SK-N-SH (cell line): Measurements from ENCODE around the gene RBBP9. TPM values are rescaled to one million over a fixed set of nuclear protein-coding genes. Genes with fewer than 3 reads are reported as not detected.
A peak's percentile ranks its signal among the peaks of the same experiment; 100 is the strongest.

Experiments
- CTCF ChIA-PET: fragments of 300-600, 350-600 bp; formaldehyde crosslinking; extraction: SDS; loops from one replicate; lab custom pipeline; 2021; lab: Yijun Ruan, JAX
- POLR2A ChIA-PET: fragments of 350-600 bp; sonication (Branson Sonifier 250); formaldehyde crosslinking; extraction: SDS; loops from one replicate; lab custom pipeline; 2020; ENCODE audit warnings: antibody characterized with exemption, inconsistent platforms; lab: Yijun Ruan, JAX
- DNase-seq: peaks from one replicate; pipeline ENCODE4 v3.0.0; 2012
- H2AFZ ChIP-seq: fragments of 200-600 bp; sonication (generic); 2 replicates; pipeline ENCODE4 v1.8.1; 2016; ENCODE audit warnings: antibody characterized with exemption, mild to moderate bottlenecking, low read depth
- H3F3A ChIP-seq: fragments of 200-600 bp; sonication (generic); replicated peaks from 2 replicates; pipeline ENCODE3; 2016; ENCODE audit warnings: antibody characterized with exemption, mild to moderate bottlenecking; ENCODE audit not compliant: insufficient read depth
- H3K27ac ChIP-seq, 2 experiments: fragments of 200-500 bp in 1 of 2; fragments of 200-600 bp in 1 of 2; sonication (Bioruptor generic) in 1 of 2; sonication (generic), shearing (Covaris generic) in 1 of 2; 2 replicates each; pipeline versions ENCODE4 v1.5.1 to v1.6.1; 2014 to 2016; ENCODE audit warnings: low read depth in 2 of 2, inconsistent platforms in 1 of 2, low read length in 1 of 2, mild to moderate bottlenecking in 1 of 2, mixed read lengths in 1 of 2
- H3K27me3 ChIP-seq: fragments of 200-600 bp; sonication (generic), shearing (Covaris generic); 2 replicates; pipeline ENCODE4 v1.6.1; 2016; ENCODE audit warnings: mixed run types; ENCODE audit not compliant: insufficient read depth
- H3K36me3 ChIP-seq, 2 experiments: fragments of 200-500 bp in 1 of 2; fragments of 200-600 bp in 1 of 2; sonication (Bioruptor generic) in 1 of 2; sonication (generic) in 1 of 2; replicated peaks in 1 of 2; 2 replicates each; pipeline versions ENCODE3 to v1.5.1; 2014 to 2016; ENCODE audit warnings: low read length in 1 of 2, mild to moderate bottlenecking in 1 of 2; ENCODE audit not compliant: insufficient read depth in 2 of 2, control insufficient read depth in 1 of 2
- H3K4me1 ChIP-seq, 2 experiments: fragments of 200-500 bp in 1 of 2; fragments of 200-600 bp in 1 of 2; sonication (Bioruptor generic) in 1 of 2; sonication (generic), shearing (Covaris generic) in 1 of 2; 2 replicates each; pipeline versions ENCODE4 v1.5.1 to v1.6.1; 2014 to 2016; ENCODE audit warnings: low read depth in 1 of 2, low read length in 1 of 2, mixed run types in 1 of 2; ENCODE audit not compliant: insufficient read depth in 2 of 2, control insufficient read depth in 1 of 2
- H3K4me2 ChIP-seq: fragments of 200-600 bp; sonication (generic), shearing (Covaris generic); 2 replicates; pipeline ENCODE4 v1.6.1; 2017; ENCODE audit warnings: mixed run types
- H3K4me3 ChIP-seq, 2 experiments: fragments of 200-500 bp in 1 of 2; fragments of 200-600 bp in 1 of 2; sonication (Bioruptor generic) in 1 of 2; sonication (generic), shearing (Covaris generic) in 1 of 2; 2 replicates each; pipeline versions ENCODE4 v1.5.1 to v1.8.1; 2014 to 2016; ENCODE audit warnings: low read depth in 2 of 2, inconsistent platforms in 1 of 2, low read length in 1 of 2, mild to moderate bottlenecking in 1 of 2, mixed read lengths in 1 of 2, moderate library complexity in 1 of 2
- H3K79me2 ChIP-seq: fragments of 200-600 bp; sonication (generic); 2 replicates; pipeline ENCODE4 v1.8.1; 2017; ENCODE audit warnings: mild to moderate bottlenecking; ENCODE audit not compliant: insufficient read depth
- H3K9ac ChIP-seq: fragments of 200-600 bp; sonication (generic); 2 replicates; pipeline ENCODE4 v1.6.1; 2017; ENCODE audit warnings: mixed run types
- H3K9me2 ChIP-seq: fragments of 200-600 bp; sonication (generic); 2 replicates; pipeline ENCODE4 v1.6.1; 2017; ENCODE audit warnings: mixed run types
- H3K9me3 ChIP-seq: fragments of 200-600 bp; sonication (generic); 2 replicates; pipeline ENCODE4 v1.6.1; 2017; ENCODE audit warnings: mixed run types, mild to moderate bottlenecking, moderate library complexity
- H4K20me1 ChIP-seq: fragments of 200-600 bp; sonication (generic); 2 replicates; pipeline ENCODE4 v1.6.1; 2017; ENCODE audit warnings: mild to moderate bottlenecking, mixed run types; ENCODE audit not compliant: insufficient read depth
- CHD2 ChIP-seq: fragments of 150-350 bp; IDR thresholded peaks from 2 replicates; pipeline ENCODE4 v1.6.1; 2018; ENCODE audit warnings: low read length; ENCODE audit not compliant: partially characterized antibody
- FOSL2 ChIP-seq: IDR thresholded peaks from 2 replicates; pipeline ENCODE4 v1.4.0; 2012; ENCODE audit warnings: low read depth, mild to moderate bottlenecking, moderate library complexity, borderline replicate concordance
- FOXJ3 ChIP-seq: sonication (generic); formaldehyde crosslinking; IDR thresholded peaks from 2 replicates; pipeline ENCODE4 v1.5.1; 2020; ENCODE audit warnings: mild to moderate bottlenecking, missing genetic modification reagents
- FOXM1 ChIP-seq: IDR thresholded peaks from 2 replicates; pipeline ENCODE4 v1.4.0; 2012; ENCODE audit warnings: low read depth, mild to moderate bottlenecking
- GABPA ChIP-seq: IDR thresholded peaks from 2 replicates; pipeline ENCODE4 v1.4.0; 2012; ENCODE audit warnings: low read depth, mild to moderate bottlenecking
- JUND ChIP-seq: IDR thresholded peaks from 2 replicates; pipeline ENCODE4 v1.4.0; 2012
- MXI1 ChIP-seq: IDR thresholded peaks from 2 replicates; pipeline ENCODE4 v1.6.1; 2012; ENCODE audit warnings: mild to moderate bottlenecking, low read depth, low read length, improper control_type of control experiment
- RCOR1 ChIP-seq: fragments of 150-350 bp; IDR thresholded peaks from 2 replicates; pipeline ENCODE4 v1.6.1; 2017; ENCODE audit warnings: antibody characterized with exemption, low read length
- REST ChIP-seq: IDR thresholded peaks from 2 replicates; pipeline ENCODE4 v1.6.1; 2012; ENCODE audit warnings: mild to moderate bottlenecking, low read depth, low read length, moderate library complexity
- SMC3 ChIP-seq: IDR thresholded peaks from 2 replicates; pipeline ENCODE4 v1.6.1; 2012; ENCODE audit warnings: low read depth, low read length, improper control_type of control experiment
- TCF12 ChIP-seq: IDR thresholded peaks from 2 replicates; pipeline ENCODE4 v1.4.0; 2012
- USF1 ChIP-seq: IDR thresholded peaks from 2 replicates; pipeline ENCODE4 v1.4.0; 2012; ENCODE audit warnings: low read depth, borderline replicate concordance
- WGBS: methylation state at CpG from one replicate; pipeline ENCODE4 v1.1.6; 2017; ENCODE audit warnings: low lambda C conversion rate; 5-methylcytosine and 5-hydroxymethylcytosine counted together
- polyA plus RNA-seq, 3 experiments: library from polyadenylated mRNA; depleted of rRNA; stranded (reverse); fragments of >200 nt; gene quantifications; 2 replicates each; pipeline ENCODE4 v1.2.3, GENCODE V29; 2012
- TF ChIP-seq, protein P1 (sequence below): IDR thresholded peaks from 2 replicates; pipeline ENCODE4; 2012

Gene RBBP9
- polyA plus RNA-seq, 1 of the 3 experiments (the other 2 are of a cell fraction): 7.5 TPM

DNA sequence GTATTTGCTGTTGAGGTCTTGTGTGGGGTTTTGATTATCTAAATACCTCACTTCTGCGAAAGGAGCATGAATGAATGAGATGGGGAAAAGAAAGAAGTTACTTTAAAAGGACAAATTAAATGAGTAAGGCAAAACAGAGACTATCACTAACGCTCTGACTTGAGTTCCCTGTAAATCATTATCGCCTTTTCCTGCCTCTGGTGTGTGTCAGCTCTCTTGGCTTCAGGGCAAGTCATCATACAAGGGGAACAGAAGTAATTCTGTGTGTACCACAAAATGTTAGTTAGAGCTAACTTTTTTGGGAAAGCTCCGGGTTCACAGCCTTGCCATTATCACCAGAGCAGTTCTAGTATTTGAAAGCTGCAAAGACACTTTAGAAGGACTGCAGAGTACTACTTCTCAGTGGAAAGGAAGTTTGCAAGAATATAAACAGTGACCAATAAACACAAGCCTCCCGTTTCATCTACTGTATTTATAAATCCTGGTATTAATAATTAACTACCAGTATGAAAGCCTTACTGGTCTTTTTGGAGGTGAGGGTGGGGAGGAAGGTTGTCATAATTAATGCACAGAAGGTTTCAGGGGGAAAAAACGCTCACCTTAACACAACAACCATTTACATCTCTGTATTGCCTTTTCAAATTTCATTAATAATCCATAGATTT is 31.4 kb downstream of the RBBP9 start:
- ChIA-PET CTCF (interaction anchor here (0.6 to 1.0 kb wide), 2 partner anchors 50 to 1665 kb away, joined by 3 to 4 read pairs; no protein-coding TSS in a partner anchor), POLR2A (interaction anchor here (1.4 to 1.8 kb wide), 3 partner anchors 56 to 1587 kb away, joined by 3 to 9 read pairs (median 3); partner anchors contain the start of genes CFAP61, CRNKL1 and ZNF133)
- TF ChIP-seq SMC3: no peak
- no peak for TF ChIP-seq GABPA
- no peak for TF ChIP-seq JUND
- H3F3A ChIP-seq: no peaks in the 10 kb centered on the region
- H3K27me3 ChIP-seq: no peaks in the 10 kb centered on the region
- H3K79me2 ChIP-seq: peaks cover 34% of the 10 kb centered on the region
- no peak for DNase-seq
- no peaks in the 10 kb centered on the region for H3K9me2 ChIP-seq
- peak overlapping the region; percentile 90; the same call in 1 of the 2 replicates for H3K9ac ChIP-seq
- H3K4me2 ChIP-seq: peak overlapping the region; percentile 84
- H2AFZ ChIP-seq: peak overlapping the region; percentile 85; the same call in 1 of the 2 replicates
- H3K27ac ChIP-seq: peak overlapping the region; percentile 96; a peak in 2 of 4 replicates
- no peaks in the 10 kb centered on the region for H3K9me3 ChIP-seq
- H3K4me1 ChIP-seq: peaks cover 0 to 7% of the 10 kb centered on the region in 2 experiments; a peak in 2 of 4 replicates
- peak overlapping the region; percentile 94 for H3K4me3 ChIP-seq
- 43% methylated on average over 6 of the region's 6 CpGs for WGBS
- no peaks in the 10 kb centered on the region for H4K20me1 ChIP-seq
- peaks cover 7 to 9% of the 10 kb centered on the region in 2 experiments for H3K36me3 ChIP-seq

DNA sequence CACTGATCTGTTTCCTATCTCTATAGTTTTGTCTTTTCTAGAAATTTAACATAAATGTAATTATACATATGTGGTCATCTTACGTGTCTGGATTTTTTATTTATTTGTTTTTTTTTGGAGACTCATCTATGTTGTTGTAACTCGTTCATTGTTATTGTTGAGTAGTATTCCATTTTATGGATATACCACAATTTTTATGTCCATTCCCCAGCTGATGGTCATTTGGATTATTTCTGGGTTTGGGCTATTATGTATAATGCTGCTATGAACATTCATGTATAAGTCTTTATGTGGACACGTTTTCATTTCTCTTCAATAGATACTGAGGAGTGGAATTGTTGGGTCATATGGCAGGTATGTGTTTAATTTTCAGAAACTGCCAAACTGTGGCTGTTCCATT is 40.4 kb downstream of the RBBP9 start:
- no peak for DNase-seq
- H3F3A ChIP-seq: no peaks in the 10 kb centered on the region
- no peaks in the 10 kb centered on the region for H3K9me3 ChIP-seq
- H3K9ac ChIP-seq: no peak overlapping the region
- WGBS: 81% methylated on average over 3 of the region's 3 CpGs
- H3K27me3 ChIP-seq: no peaks in the 10 kb centered on the region
- H3K4me2 ChIP-seq: no peak overlapping the region
- H3K36me3 ChIP-seq: no peaks in the 10 kb centered on the region
- no peak overlapping the region for H3K27ac ChIP-seq
- H3K79me2 ChIP-seq: no peaks in the 10 kb centered on the region
- H3K4me1 ChIP-seq: no peaks in the 10 kb centered on the region
- H3K4me3 ChIP-seq: no peak overlapping the region
- POLR2A ChIA-PET: no interaction called here
- no peaks in the 10 kb centered on the region for H4K20me1 ChIP-seq
- no peaks in the 10 kb centered on the region for H3K9me2 ChIP-seq
- H2AFZ ChIP-seq: no peak overlapping the region
- no peak for TF ChIP-seq GABPA
- no peak for TF ChIP-seq FOXM1
- no peak for TF ChIP-seq FOSL2
- TF ChIP-seq CHD2: no peak
- no peak for TF ChIP-seq RCOR1
- TF ChIP-seq MXI1: no peak
- TF ChIP-seq TCF12: no peak
- no peak for TF ChIP-seq USF1
- no peak for TF ChIP-seq REST
- TF ChIP-seq, protein P1, sequence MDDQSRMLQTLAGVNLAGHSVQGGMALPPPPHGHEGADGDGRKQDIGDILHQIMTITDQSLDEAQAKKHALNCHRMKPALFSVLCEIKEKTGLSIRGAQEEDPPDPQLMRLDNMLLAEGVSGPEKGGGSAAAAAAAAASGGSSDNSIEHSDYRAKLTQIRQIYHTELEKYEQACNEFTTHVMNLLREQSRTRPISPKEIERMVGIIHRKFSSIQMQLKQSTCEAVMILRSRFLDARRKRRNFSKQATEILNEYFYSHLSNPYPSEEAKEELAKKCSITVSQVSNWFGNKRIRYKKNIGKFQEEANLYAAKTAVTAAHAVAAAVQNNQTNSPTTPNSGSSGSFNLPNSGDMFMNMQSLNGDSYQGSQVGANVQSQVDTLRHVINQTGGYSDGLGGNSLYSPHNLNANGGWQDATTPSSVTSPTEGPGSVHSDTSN: no peak
- TF ChIP-seq FOXJ3 (CRISPR knock-in tag): no peak
- TF ChIP-seq, all 33 proteins: peak for 0
- CTCF ChIA-PET: no interaction called here
